Neural crest cell (in vitro differentiated cells): ENCODE results near the gene GOLGA5. TPM values are rescaled to one million over a fixed set of nuclear protein-coding genes. Genes with fewer than 3 reads are reported as not detected.
"Not testable (repeated sequence)": the region's sequence is repeated elsewhere in the genome, so short reads cannot be mapped to it uniquely, and the experiment has no call there.

Source experiments
- DNase-seq: peaks from one replicate; pipeline ENCODE4 v3.0.0; 2021; ENCODE audit warnings: low read depth, mixed read lengths, low spot score
- H3K27ac Mint-ChIP-seq: one replicate; pipeline ENCODE4 v1.8.0; 2021; ENCODE audit warnings: mild to moderate bottlenecking, mixed read lengths; ENCODE audit not compliant: unreplicated experiment
- H3K27me3 Mint-ChIP-seq: 2 replicates; pipeline ENCODE4 v1.8.0; 2021; ENCODE audit warnings: low read depth, mild to moderate bottlenecking, mixed read lengths
- H3K36me3 Mint-ChIP-seq: 2 replicates; pipeline ENCODE4 v1.8.0; 2021; ENCODE audit warnings: low read depth, mild to moderate bottlenecking, mixed read lengths
- H3K4me1 Mint-ChIP-seq: 2 replicates; pipeline ENCODE4 v1.8.0; 2021; ENCODE audit warnings: mixed read lengths
- H3K4me3 Mint-ChIP-seq: one replicate; pipeline ENCODE4 v1.8.0; 2021; ENCODE audit warnings: mild to moderate bottlenecking, mixed read lengths
- H3K9me3 Mint-ChIP-seq: 2 replicates; pipeline ENCODE4 v1.8.0; 2021; ENCODE audit warnings: mixed read lengths
- total RNA-seq: library from RNA; stranded (reverse); gene quantifications from 2 replicates; pipeline ENCODE4 v1.2.1, GENCODE V29; 2021
- TF ChIP-seq, protein P1 (sequence below): fragments of 200-600 bp; sonication (generic); conservative IDR thresholded peaks from 2 replicates; pipeline ENCODE4 v1.5.0; 2021; ENCODE audit warnings: antibody characterized with exemption, mild to moderate bottlenecking

GOLGA5 gene
- total RNA-seq, 1 donor from 2014 or later = 19.8 TPM

DNA sequence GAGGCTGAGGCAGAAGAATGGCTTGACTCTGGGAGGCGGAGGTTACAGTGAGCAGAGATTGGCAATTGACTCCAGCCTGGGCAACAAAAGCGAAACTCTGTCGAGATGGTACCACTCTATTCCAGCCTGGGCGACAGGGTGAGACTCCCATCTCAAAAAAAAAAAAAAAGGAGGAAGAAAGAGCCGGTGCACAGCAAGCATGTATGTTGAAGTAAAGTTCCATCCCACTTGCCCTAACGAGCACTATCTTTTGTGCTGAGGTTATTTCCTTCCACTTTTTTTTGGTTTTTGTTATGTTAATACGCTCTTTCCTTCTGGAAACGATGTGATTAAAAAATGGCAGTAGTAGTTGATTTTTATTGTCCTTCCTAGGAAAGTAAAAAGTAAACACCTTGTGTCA is 19.5 kb upstream of the GOLGA5 start:
- TF ChIP-seq, protein P1, sequence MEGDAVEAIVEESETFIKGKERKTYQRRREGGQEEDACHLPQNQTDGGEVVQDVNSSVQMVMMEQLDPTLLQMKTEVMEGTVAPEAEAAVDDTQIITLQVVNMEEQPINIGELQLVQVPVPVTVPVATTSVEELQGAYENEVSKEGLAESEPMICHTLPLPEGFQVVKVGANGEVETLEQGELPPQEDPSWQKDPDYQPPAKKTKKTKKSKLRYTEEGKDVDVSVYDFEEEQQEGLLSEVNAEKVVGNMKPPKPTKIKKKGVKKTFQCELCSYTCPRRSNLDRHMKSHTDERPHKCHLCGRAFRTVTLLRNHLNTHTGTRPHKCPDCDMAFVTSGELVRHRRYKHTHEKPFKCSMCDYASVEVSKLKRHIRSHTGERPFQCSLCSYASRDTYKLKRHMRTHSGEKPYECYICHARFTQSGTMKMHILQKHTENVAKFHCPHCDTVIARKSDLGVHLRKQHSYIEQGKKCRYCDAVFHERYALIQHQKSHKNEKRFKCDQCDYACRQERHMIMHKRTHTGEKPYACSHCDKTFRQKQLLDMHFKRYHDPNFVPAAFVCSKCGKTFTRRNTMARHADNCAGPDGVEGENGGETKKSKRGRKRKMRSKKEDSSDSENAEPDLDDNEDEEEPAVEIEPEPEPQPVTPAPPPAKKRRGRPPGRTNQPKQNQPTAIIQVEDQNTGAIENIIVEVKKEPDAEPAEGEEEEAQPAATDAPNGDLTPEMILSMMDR = no peak
- Mint-ChIP-seq H3K9me3 (peaks cover 3% of the 10 kb centered on the region), H3K4me1 (no peaks in the 10 kb centered on the region), H3K4me3 (no peak overlapping the region), H3K36me3 (no peaks in the 10 kb centered on the region), H3K27ac (no peak overlapping the region), H3K27me3 (peaks cover 2% of the 10 kb centered on the region)
- DNase-seq = no peak

DNA sequence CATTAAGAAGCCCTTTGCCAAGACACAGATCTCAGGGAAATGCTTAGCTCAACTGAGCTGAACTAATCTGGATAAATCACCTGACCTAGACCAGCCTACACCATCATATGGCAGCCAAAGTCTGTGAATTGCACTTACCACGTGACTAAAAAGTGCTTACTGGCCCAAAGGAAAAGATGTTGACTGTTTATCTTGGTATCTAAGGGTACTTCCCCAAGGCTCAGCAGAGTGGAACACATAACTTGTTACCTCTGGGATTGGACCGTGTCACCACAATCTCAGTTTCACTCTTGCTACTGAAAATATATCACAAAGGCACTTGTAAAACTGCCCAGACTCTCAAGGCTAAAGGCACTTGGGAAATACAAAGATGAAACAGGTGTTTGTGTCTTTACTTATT is 18.8 kb upstream of the GOLGA5 start:
- not testable (repeated sequence) for H3K27me3 Mint-ChIP-seq, H3K4me1 Mint-ChIP-seq, H3K36me3 Mint-ChIP-seq, DNase-seq, H3K4me3 Mint-ChIP-seq, H3K9me3 Mint-ChIP-seq, H3K27ac Mint-ChIP-seq

DNA sequence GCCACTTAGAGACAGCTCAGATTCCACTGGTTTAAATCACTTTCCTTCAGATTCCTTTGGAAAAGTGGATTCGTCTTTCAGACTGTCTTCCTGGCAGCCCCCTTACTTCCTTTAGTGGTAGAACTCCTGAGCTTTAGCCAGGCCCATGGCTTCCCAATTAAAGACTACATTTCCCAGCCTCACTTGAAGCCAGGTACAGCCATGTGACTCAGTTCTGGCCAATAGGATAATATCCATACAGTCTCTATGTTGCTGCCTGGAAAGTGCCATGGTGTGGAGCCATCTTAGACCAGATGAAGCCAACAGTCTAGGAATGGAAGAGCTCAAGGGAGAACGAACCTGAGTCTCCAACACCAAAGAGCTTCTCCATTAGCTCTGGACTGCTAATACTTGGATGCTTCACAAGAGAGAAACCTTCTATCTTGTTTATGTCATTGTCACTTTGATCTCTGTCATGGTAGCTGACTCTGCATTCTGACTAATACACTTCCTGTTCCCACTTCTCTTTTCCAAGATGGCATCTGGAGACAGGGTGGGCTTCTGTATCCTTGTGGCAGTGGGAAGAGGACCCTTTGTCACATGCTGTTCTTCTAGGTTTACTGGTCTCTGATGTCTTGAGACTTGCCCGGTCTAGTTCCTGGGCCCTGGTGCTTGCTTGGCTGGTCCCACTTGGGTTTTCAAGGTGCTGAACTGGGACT is 15.1 kb upstream of the GOLGA5 start:
- H3K27ac Mint-ChIP-seq, DNase-seq, H3K36me3 Mint-ChIP-seq, H3K27me3 Mint-ChIP-seq, H3K4me1 Mint-ChIP-seq, H3K9me3 Mint-ChIP-seq, H3K4me3 Mint-ChIP-seq: not testable (repeated sequence)

DNA sequence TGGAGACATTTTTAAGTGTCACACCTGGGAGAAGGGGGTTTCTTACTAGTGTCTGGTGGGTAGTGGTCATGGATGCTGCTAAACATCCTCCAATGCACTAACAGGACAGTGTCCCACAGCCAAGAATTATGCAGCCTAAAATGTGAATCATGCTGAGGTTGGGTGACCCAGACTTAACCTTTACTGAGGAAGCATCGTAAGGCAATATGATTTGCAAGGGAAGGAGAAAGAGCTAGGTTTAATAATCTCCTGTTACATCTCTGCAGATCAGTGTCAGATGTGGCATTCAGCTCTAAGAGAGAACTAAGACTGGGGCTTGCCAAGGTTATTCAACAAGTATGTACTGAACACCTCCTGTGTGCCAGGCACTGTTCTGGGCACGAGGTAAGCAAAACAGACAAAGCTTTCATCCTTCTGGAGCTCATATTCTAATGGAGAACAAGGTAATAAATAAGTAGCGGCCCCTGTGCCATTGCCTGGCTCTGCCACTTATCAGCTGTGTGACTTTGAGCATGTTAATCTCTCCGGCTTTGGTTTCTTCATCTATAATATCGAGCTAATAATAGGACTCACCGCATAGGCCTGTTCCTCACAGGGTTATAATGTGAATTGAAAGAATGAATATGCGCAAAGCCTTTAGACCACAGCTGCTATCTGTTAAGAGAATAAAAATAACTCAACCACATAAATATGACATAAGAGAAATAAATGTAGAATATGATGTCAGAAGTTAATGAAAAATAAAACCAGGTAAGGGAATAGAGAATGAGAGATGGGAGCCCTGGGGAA is 13.5 kb upstream of the GOLGA5 start:
- peaks cover 4% of the 10 kb centered on the region for H3K4me1 Mint-ChIP-seq

DNA sequence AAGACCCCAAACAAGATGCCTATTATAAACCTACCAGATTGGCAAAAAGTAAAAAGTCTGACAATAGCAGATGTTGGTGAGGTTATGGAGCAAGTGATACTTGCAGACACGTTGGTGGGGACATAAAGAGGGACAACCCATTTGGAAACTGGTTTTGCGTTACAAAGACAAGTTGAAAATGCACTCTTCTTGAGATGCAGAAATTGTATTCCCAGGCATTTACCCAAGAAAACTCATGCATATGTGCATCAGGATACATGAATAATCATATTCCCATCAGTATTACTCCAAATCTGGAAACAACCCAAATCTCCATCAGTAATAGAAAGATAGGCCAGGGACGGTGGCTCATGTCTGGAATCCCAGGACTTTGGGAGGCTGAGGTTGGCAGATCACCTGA is 12.8 kb upstream of the GOLGA5 start:
- TF ChIP-seq, protein P1 = no peak
- Mint-ChIP-seq H3K36me3 (no peaks in the 10 kb centered on the region), H3K4me1 (peaks cover 4% of the 10 kb centered on the region), H3K27ac (no peak overlapping the region), H3K4me3 (no peak overlapping the region), H3K9me3 (peaks cover 2% of the 10 kb centered on the region), H3K27me3 (peaks cover 5% of the 10 kb centered on the region)
- DNase-seq = no peak

More for the DNA sequence above, 13.5 kb upstream of the GOLGA5 start:
- H3K9me3 Mint-ChIP-seq = peaks cover 2% of the 10 kb centered on the region
- TF ChIP-seq, protein P1 = no peak
- no peak overlapping the region for H3K27ac Mint-ChIP-seq
- peaks cover 5% of the 10 kb centered on the region for H3K27me3 Mint-ChIP-seq
- DNase-seq = no peak
- no peaks in the 10 kb centered on the region for H3K36me3 Mint-ChIP-seq
- H3K4me3 Mint-ChIP-seq = no peak overlapping the region

DNA sequence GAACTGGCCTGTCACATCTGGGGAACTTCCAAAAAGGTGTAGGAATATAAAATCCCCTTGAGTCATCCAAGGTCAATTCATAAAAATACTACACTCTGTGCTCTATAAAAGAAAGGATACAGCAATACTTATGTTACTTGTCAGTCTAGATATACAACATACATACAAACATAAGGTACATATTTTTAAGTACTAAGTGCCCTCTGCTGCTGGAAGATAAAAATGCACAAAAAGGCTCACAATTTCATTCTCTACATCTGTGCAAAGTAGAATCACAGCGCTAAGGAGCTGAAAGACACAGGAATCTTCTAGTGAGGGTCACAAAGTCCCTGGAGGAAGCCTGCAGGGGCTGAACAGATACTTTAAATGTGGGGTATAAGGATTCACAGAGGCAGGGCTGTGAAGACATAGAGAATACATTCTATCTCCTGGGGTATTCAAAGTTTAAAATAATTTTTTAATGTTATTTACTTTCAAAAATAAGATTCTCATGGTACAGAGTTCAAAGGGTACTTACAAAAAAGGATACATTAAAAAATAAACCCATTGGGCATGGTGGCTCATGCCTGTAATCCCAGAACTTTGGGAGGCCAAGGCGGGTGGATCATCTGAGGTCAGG is 10.2 kb upstream of the GOLGA5 start:
- Mint-ChIP-seq H3K27ac (no peak overlapping the region), H3K9me3 (peaks cover 2% of the 10 kb centered on the region), H3K4me3 (no peak overlapping the region), H3K27me3 (peaks cover 5% of the 10 kb centered on the region), H3K4me1 (peaks cover 4% of the 10 kb centered on the region), H3K36me3 (no peaks in the 10 kb centered on the region)
- TF ChIP-seq, protein P1 = peak; percentile 74
- peak; percentile 13 for DNase-seq
